Measurements from ENCODE around the gene UFSP1. TPM values are rescaled to one million over a fixed set of nuclear protein-coding genes. Genes with fewer than 3 reads are reported as not detected.

Gene UFSP1
- total and polyA plus RNA-seq, 2 experiments from 2014 or later: 3.9 to 4.2 TPM

- peaks cover 59% of the 10 kb centered on the region for H3K79me2 ChIP-seq
Measured at GRCh38 chr7:100885440-100886141, 3.9 kb downstream of the UFSP1 start.

GRCh38 chr7:100884736-100885439 lies 4.6 kb downstream of the UFSP1 start:
- Histone ChIP-seq H3K4me1 (ENCODE audit: insufficient read depth) (peaks cover 12% of the 10 kb centered on the region), H3K27ac (no peak overlapping the region), H3K4me3 (no peak overlapping the region), H3K9me3 (ENCODE audit: low read depth) (no peaks in the 10 kb centered on the region), H3K27me3 (no peaks in the 10 kb centered on the region), H2AFZ (no peak overlapping the region), H3K79me2 (peaks cover 66% of the 10 kb centered on the region), H3K36me3 (replicated peaks; ENCODE audit: insufficient read depth, low read depth) (no peaks in the 10 kb centered on the region), H3K4me2 (no peak overlapping the region), H3K9me2 (replicated peaks; ENCODE audit: insufficient read depth) (no peaks in the 10 kb centered on the region), H4K20me1 (ENCODE audit: insufficient read depth, poor library complexity, severe bottlenecking) (peaks cover 23% of the 10 kb centered on the region)
- TF ChIP-seq CTCF (IDR thresholded peaks at IDR 0.05; ENCODE audit: poor library complexity) (no peak), EZH2 (IDR thresholded peaks at IDR 0.05; ENCODE audit: borderline replicate concordance) (no peak), EZH2phosphoT487 (IDR thresholded peaks at IDR 0.05; ENCODE audit: low read depth, severe bottlenecking, unreplicated experiment) (no peak)
- no peak for DNase-seq (ENCODE audit: low spot score)
- WGBS (ENCODE audit: low lambda C conversion rate, missing lambda C conversion rate): 95% methylated on average over 28 of the region's 29 CpGs

More at GRCh38 chr7:100885440-100886141, 3.9 kb downstream of the UFSP1 start:
- H3K4me2 ChIP-seq: no peak overlapping the region
- H3K9me3 ChIP-seq (ENCODE audit: low read depth): no peaks in the 10 kb centered on the region
- no peaks in the 10 kb centered on the region for H3K9me2 ChIP-seq (replicated peaks; ENCODE audit: insufficient read depth)
- H3K36me3 ChIP-seq (replicated peaks; ENCODE audit: insufficient read depth, low read depth): no peaks in the 10 kb centered on the region
- TF ChIP-seq EZH2phosphoT487 (IDR thresholded peaks at IDR 0.05; ENCODE audit: low read depth, severe bottlenecking, unreplicated experiment): no peak
- TF ChIP-seq EZH2 (IDR thresholded peaks at IDR 0.05; ENCODE audit: borderline replicate concordance): no peak
- TF ChIP-seq CTCF (IDR thresholded peaks at IDR 0.05; ENCODE audit: poor library complexity): no peak
- H3K4me1 ChIP-seq (ENCODE audit: insufficient read depth): peaks cover 16% of the 10 kb centered on the region
- H4K20me1 ChIP-seq (ENCODE audit: insufficient read depth, poor library complexity, severe bottlenecking): peaks cover 16% of the 10 kb centered on the region
- WGBS (ENCODE audit: low lambda C conversion rate, missing lambda C conversion rate): 78% methylated on average over 22 of the region's 22 CpGs
- no peak overlapping the region for H2AFZ ChIP-seq
- H3K4me3 ChIP-seq: no peak overlapping the region
- DNase-seq (ENCODE audit: low spot score): no peak
- no peak overlapping the region for H3K27ac ChIP-seq
- H3K27me3 ChIP-seq: no peaks in the 10 kb centered on the region

GRCh38 chr7:100882785-100883526 lies 6.6 kb downstream of the UFSP1 start:
- peaks cover 42% of the 10 kb centered on the region for H4K20me1 ChIP-seq (ENCODE audit: insufficient read depth, poor library complexity, severe bottlenecking)
- no peak overlapping the region for H2AFZ ChIP-seq
- no peak overlapping the region for H3K4me2 ChIP-seq
- H3K4me1 ChIP-seq (ENCODE audit: insufficient read depth): peaks cover 5% of the 10 kb centered on the region
- 96% methylated on average over 24 of the region's 24 CpGs for WGBS (ENCODE audit: low lambda C conversion rate, missing lambda C conversion rate)
- no peaks in the 10 kb centered on the region for H3K36me3 ChIP-seq (replicated peaks; ENCODE audit: insufficient read depth, low read depth)
- TF ChIP-seq CTCF (IDR thresholded peaks at IDR 0.05; ENCODE audit: poor library complexity) (no peak), EZH2phosphoT487 (IDR thresholded peaks at IDR 0.05; ENCODE audit: low read depth, severe bottlenecking, unreplicated experiment) (no peak), EZH2 (IDR thresholded peaks at IDR 0.05; ENCODE audit: borderline replicate concordance) (no peak)
- no peaks in the 10 kb centered on the region for H3K9me3 ChIP-seq (ENCODE audit: low read depth)
- no peak for DNase-seq (ENCODE audit: low spot score)
- H3K27ac ChIP-seq: no peak overlapping the region
- no peaks in the 10 kb centered on the region for H3K9me2 ChIP-seq (replicated peaks; ENCODE audit: insufficient read depth)
- no peaks in the 10 kb centered on the region for H3K27me3 ChIP-seq
- no peak overlapping the region for H3K4me3 ChIP-seq
- H3K79me2 ChIP-seq: peaks cover 74% of the 10 kb centered on the region
